Measurements from ENCODE around the gene RFX1.

GRCh38 chr19:13934785-13935109 lies 71.4 kb downstream of the RFX1 start:
- TF ChIP-seq CTCF (IDR thresholded peaks at IDR 0.05; ENCODE audit: low read depth, low read length) = no peak
- no peak for TF ChIP-seq EZH2phosphoT487 (IDR thresholded peaks at IDR 0.05; ENCODE audit: low read depth)

All from OCI-LY3 (cell line).